ENCODE measurements around the gene IL17RB.

Gene IL17RB

GRCh38 chr3:53833700-53834099, 12.7 kb upstream of the IL17RB start:
- DNase-seq: no peak

- no peak for DNase-seq
Observed at GRCh38 chr3:53834429-53835095, 11.8 kb upstream of the IL17RB start.

DNA sequence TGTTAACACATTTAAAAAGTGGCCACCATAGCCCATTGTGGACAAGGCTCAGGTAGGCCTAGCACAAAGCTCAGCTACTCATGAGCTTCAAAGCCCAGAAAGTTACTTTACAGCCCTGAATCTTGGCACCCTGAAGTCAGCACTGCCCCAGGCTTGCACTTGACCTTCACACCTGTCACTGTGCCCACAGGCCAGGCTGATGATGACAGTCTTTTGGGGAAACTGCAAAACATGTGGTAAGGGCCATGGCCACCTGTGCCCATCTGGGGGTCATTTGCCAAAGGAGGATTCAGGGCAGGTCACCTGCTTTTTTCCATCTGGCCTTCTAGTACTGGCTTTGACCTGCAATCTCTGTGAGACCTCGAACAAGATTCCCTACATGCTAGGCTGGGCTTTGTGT, 11.1 kb upstream of the IL17RB start:
- no peak for DNase-seq

- DNase-seq: no peak
Observed at GRCh38 chr3:53836084-53836872, 10.1 kb upstream of the IL17RB start.

DNA sequence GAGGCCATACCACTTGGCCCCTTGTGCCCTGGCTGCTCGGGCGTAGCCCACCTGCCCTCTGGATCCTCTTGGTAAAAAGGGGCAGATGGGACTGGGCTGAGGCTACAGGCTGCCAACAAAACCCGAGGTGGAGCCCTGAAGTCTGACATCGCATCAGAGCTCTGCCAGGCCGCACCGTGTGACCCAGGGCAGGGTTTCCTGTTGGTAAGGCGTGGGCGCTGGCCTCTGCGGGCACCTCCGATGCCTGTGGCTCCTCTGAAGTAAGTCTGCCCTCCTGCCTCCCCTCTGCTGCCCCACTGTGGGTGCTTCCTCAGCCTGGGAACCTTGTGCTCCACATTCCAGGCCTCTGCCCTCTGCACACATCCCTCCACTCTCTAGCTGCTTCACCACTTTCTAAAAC, 9.0 kb upstream of the IL17RB start:
- no peak for DNase-seq

DNA sequence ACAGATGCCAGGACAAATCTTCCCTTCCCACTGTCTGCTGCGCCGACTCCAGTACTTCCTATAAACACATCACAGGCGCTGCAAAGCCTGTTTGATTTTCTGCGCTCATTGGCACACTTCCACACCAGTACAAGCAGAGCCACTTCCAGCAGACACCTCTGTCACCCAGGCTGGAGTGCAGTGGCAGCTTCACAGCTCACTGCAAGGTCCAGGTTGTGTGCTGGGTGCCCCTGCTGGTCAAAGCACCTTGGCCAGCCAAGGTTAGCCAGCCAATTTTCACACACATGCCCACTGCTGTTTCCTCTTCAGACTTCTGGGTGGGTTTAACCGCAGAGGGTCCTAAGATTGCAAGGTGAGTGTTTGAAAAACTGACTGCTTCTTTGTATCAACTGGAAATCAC, 5.1 kb upstream of the IL17RB start:
- no peak for DNase-seq

DNA sequence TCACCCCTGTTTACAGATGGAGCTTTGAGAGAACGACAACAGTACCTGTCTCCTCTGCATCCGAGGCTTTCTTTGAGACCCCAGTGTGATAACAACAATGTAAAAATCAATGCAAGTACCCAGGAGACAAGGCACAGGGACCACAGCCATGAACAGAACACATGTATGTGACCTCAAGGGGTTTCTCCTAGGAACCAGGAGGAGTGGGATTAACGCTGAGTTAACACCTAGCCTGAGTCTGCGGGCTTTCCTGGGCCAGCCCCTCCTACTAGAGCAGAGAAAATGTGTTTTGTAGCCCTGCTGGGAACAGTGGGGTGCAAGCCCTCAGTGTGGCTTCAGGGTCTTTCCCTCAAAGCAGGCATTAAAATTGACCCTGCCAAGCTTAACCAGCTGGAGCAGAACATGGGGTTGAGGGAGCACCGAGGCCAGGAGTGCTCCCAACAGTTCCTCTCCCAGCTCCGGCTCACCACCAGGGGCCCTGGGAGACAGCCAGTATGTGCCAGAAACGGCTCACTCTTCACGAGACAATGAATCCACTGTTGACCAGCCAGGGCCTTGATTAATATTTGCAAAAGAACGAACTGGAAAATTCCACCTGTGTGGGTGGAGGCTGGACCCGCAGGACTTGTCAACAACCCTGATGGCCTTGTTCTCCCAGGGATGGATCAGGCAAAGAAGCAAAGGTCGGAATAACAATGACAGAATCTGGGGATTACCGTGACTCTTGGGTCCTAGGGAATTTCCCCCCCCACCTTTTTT, 3.8 kb upstream of the IL17RB start:
- DNase-seq: no peak

DNA sequence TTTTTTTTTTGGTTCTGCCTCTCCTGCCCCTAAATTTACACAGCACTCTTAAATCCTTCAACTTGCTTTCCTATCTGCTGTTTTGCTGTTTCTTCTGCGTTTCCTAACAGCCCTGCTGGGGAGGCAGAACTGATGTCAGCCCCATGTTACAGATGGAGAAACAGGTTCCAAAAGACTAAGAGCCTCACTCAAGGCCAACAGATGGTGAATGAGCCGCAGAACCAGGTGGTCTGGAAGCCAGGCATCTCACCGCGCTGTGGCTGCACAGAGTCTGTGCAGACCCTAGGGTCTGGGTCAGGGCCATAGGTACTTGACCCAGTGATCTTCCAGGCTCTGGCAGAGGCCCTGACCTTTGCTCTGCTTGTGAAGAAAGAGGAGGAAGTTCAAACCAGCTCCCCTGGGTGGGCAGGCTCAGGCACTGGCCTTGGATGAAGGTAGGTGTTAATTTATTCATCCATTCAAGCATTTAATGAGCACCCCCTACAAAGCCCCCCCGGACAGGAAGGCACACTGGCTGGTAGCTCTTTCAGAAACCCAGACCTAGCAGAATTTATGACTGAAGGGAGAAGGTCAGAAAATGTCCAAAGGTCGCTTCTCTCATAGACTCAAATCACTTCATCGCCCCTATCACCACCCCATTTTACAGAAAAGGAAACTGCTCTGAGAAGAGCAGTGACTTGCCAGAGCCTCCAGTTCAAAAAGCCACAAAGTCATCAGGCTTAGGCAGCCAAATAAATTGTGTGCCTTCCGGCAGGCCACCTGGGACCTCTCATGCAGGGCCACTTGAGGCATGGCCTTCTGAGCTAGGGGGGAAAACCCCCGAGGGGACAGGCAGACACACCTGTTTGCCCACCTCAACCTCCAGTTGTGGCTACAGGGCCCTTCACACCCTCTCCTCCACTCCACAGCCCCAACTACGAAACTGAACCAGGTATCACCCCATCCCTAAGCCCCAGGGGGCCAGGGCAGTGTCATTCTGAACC, 2.9 kb upstream of the IL17RB start:
- no peak for DNase-seq

GRCh38 chr3:53844262-53845102, 1.9 kb upstream of the IL17RB start:
- DNase-seq: no peak

DNA sequence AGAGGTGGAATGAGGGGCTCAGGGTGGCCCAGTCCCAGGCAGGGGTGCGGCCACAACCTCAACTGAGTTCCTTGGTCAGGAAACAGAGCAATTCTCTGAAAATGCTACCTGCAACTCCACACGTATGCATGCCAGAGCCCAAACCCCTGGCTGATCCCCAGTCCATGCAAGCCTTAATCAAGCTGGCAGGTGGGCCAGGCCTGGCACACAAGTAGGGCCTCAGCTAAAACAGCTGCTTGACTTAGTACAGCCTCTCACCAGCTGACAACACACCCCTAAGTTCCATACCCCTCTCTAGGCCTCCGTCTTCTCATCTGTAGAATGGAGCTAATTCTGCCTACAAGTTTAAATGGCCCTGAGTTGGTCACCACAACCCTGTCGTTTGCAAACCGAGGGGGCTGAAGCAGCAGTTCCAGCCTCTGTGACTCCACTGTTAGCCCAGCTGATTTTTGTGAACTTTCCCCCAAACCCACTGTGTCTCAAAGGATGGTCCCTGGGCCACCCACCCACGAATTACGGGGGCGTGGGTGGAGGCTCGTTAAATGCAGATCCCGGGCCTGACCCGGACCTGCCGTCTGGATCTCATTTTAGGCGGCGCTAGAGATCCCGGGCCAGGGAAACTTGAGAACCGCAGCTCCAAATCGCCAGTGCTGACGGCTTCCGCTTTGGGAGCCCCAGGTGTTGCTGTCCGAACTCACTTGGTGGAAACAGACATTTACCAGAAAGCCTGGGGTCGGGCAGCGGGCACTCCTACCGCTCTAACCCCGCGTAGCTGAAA, 1.1 kb upstream of the IL17RB start:
- no peak for DNase-seq

DNA sequence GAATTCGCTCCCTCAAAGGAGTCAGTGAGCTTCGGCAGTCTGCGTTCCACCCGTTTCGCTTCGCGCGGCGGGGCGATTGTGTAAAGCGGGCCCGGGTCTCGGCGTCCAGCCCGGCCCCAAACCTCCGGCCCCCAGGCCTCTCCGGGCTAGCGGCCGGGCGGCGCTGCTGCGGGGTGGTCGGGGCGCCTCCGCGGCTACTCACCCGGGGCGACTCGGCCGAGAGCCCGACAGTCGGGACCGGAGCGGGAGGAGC, 561 bp upstream of the IL17RB start:
- DNase-seq: no peak

- DNase-seq: no peak
Observed at GRCh38 chr3:53846851-53847155, 435 bp downstream of the IL17RB start.

- no peak for DNase-seq
Observed at GRCh38 chr3:53849916-53850315, 3.5 kb downstream of the IL17RB start.

GRCh38 chr3:53850895-53851294, 4.5 kb downstream of the IL17RB start:
- DNase-seq: no peak

GRCh38 chr3:53856964-53857363, 10.6 kb downstream of the IL17RB start:
- no peak for DNase-seq

DNA sequence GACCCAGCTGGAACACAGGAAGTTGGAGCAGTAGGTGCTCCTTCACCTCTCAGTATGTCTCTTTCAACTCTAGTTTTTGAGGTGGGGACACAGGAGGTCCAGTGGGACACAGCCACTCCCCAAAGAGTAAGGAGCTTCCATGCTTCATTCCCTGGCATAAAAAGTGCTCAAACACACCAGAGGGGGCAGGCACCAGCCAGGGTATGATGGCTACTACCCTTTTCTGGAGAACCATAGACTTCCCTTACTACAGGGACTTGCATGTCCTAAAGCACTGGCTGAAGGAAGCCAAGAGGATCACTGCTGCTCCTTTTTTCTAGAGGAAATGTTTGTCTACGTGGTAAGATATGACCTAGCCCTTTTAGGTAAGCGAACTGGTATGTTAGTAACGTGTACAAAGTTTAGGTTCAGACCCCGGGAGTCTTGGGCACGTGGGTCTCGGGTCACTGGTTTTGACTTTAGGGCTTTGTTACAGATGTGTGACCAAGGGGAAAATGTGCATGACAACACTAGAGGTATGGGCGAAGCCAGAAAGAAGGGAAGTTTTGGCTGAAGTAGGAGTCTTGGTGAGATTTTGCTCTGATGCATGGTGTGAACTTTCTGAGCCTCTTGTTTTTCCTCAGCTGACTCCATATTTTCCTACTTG, 11.9 kb downstream of the IL17RB start:
- DNase-seq: no peak

GRCh38 chr3:53859178-53859577, 12.8 kb downstream of the IL17RB start:
- no peak for DNase-seq

GRCh38 chr3:53860196-53860595, 13.8 kb downstream of the IL17RB start:
- DNase-seq: no peak

- DNase-seq: no peak
Observed at GRCh38 chr3:53862241-53862640, 15.9 kb downstream of the IL17RB start.

- no peak for DNase-seq
Observed at GRCh38 chr3:53863145-53863544, 16.8 kb downstream of the IL17RB start.
